Activated T-cell treated with anti-CD3 and anti-CD28 coated beads, Interleukin-2, amount 50 U/mL, for 4 hours (primary cell): Measurements from ENCODE around the gene AEN. TPM values are rescaled to one million over a fixed set of nuclear protein-coding genes. Genes with fewer than 3 reads are reported as not detected.

ENCODE experiments used
- ATAC-seq, 2 donors: fragments of 200-7000 bp; cut with Tn5 transposase; one replicate each; pipeline ENCODE4 v1.10.0; 2021
- DNase-seq: peaks from one replicate; pipeline ENCODE4 v3.0.0-alpha.2; 2020
- H3K27me3 Mint-ChIP-seq: one replicate; pipeline ENCODE4 v1.8.0; 2021; ENCODE audit warnings: low read depth, mixed read lengths
- H3K36me3 Mint-ChIP-seq: one replicate; pipeline ENCODE4 v1.8.0; 2022; ENCODE audit warnings: mixed read lengths; ENCODE audit not compliant: insufficient read depth
- H3K4me1 Mint-ChIP-seq: one replicate; pipeline ENCODE4 v1.8.0; 2021; ENCODE audit warnings: low read depth, mixed read lengths
- H3K4me3 Mint-ChIP-seq: one replicate; pipeline ENCODE4 v1.8.0; 2021; ENCODE audit warnings: mild to moderate bottlenecking, moderate library complexity, mixed read lengths
- H3K9me3 Mint-ChIP-seq: one replicate; pipeline ENCODE4 v1.8.0; 2021; ENCODE audit warnings: mixed read lengths
- total RNA-seq, 3 donors: library from RNA; stranded (reverse); gene quantifications; one replicate each; pipeline ENCODE4 v1.2.1, GENCODE V29; 2021

Gene AEN
- total RNA-seq, 3 donors from 2014 or later = 103 to 141 (median 140) TPM

DNA sequence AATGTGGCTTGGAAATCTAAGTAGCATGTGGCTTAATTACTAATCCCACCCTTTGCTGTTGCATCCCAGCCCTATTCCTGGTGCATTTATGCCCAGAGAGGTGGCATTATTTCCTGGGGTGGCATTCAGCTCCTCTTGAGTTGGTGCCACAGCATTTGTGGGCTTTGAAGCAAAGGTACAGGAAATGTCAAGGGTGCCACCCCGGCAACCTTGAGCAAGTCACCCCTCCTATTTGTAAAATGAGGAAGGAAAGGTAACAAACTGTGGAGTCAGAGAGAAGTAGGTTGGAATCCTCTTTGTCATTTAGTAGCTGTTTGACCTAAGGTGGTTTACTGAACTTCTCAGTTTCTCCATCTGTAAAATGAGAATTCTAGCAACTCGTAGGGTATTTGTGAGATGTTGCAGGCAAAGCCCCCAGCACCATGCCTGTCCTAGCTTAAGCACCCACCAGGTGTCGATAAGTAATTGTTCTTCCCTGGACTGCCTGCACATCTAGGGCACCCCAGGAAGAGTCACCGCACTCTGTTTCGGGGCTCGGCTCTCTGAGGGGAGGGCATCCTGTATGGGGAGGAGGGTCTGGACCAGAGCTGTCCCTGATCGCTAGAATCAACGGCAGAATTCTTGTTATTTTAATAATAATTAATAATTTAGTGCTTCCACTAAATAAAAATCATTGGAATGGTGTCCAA is 34.8 kb downstream of the AEN start:
- H3K9me3 Mint-ChIP-seq = no peaks in the 10 kb centered on the region
- H3K4me1 Mint-ChIP-seq = peaks cover 77% of the 10 kb centered on the region
- peak in 1 of 2 donors; percentile 23 for ATAC-seq
- no peak overlapping the region for H3K4me3 Mint-ChIP-seq
- DNase-seq = no peak
- H3K36me3 Mint-ChIP-seq = peaks cover 12% of the 10 kb centered on the region
- no peaks in the 10 kb centered on the region for H3K27me3 Mint-ChIP-seq

DNA sequence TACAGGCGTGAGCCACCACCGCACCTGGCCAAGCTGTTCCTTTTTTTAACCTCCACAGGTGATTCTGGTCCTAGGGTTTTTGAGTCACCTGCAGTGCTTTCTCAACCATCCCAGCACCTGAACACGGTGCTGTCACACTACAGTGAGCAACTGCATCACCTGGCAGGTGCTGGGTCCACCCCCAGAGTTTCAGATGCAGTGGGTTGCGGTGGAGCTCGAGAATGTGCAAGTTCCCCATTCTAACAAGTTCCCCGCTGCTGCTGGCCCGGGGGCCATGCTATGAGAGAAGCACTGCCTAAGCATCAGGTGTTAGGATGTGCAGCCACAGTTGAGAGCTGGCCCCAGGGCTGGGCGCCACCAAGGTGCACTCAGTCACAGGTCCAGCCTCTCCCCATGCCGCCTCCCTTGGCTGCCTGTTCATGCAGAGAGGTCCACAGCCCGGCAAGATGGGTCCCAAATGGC is 35.7 kb downstream of the AEN start:
- Mint-ChIP-seq H3K9me3 (no peaks in the 10 kb centered on the region), H3K4me3 (no peak overlapping the region), H3K27me3 (no peaks in the 10 kb centered on the region), H3K4me1 (peaks cover 72% of the 10 kb centered on the region), H3K36me3 (peaks cover 4% of the 10 kb centered on the region)
- ATAC-seq (peak; percentile 14 to 16), DNase-seq (no peak)

DNA sequence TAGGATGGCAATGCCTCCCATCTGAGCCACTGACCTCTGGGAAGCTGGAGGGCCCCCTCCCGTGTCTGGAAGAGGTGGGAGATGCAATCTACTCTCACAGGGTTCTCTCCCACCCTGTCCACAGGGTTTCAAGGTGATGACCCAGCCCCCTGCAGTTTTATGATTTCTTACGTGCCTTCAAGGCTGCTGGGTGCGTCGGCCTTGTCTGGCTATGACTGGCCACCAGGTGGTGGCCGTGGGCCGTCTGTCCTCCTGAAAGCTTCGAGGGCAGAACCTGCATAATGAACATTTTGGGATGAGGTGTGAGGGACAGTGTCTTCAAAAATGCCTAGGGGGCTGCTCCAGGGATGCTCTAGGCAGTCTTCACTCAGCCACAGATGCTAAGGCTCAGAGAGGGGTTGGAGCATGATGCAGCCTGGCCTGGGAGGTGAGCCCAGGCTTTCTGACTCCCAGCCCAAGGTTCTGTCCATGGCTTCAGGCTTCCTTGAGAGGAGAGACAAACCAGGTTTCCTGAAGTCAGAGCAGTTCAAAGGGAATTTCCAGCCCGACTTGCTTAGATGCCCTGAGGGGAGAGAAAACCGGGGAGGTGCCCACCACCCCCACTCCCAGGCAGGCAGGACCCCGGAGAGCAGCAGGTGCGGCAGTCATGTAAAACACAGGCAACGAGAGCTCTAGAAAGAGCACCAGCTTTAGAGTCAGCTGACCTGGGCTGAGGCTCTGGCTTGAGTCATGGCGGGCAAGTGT is 36.4 kb downstream of the AEN start:
- no peak overlapping the region for H3K4me3 Mint-ChIP-seq
- H3K9me3 Mint-ChIP-seq = no peaks in the 10 kb centered on the region
- H3K36me3 Mint-ChIP-seq = peaks cover 4% of the 10 kb centered on the region
- no peak for DNase-seq
- peaks cover 69% of the 10 kb centered on the region for H3K4me1 Mint-ChIP-seq
- no peaks in the 10 kb centered on the region for H3K27me3 Mint-ChIP-seq
- ATAC-seq = no peak

DNA sequence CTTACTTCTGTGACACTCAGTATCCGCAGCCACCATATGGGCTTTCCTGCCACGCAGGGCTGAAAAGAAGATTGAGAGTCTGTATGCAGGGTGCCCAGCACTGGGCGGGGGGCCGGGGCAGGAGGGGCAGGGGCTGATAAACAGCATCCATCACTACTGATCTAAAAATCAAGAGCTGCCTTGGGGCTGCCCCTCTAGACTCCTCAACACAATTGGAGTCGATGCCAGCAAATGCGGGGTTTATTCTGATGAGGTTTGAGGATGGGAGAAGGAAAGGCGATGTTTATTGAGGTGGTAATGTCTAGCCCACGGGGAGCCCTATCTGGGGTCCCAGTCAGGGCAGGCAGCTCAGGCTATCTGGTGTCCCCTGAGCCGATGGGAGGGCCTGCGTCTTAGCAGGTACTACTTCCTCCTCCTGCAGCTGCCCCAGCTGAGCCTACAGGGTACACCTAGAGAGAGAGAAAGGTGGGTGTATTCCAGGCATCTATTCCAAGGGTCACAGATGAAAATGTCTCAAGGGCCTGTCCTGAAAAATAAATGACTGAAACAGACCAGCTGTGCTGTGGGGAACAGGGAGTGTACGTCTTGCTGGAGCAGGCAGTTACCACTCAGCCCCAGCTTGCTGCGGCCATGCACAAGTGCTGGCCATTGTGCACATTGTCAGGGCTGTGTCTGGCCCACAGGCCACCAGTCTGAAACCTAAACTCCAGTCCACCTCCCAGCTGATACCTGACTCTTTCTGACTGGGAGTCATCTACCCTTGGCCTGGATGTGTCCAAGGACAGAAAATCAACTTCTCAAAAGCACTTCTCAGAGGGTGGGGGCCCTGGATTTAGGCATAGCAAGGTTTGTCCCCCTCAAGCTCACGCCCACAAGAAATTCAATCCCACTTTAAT is 37.2 kb downstream of the AEN start:
- no peaks in the 10 kb centered on the region for H3K9me3 Mint-ChIP-seq
- peaks cover 2% of the 10 kb centered on the region for H3K36me3 Mint-ChIP-seq
- H3K27me3 Mint-ChIP-seq = no peaks in the 10 kb centered on the region
- ATAC-seq = no peak
- peaks cover 61% of the 10 kb centered on the region for H3K4me1 Mint-ChIP-seq
- H3K4me3 Mint-ChIP-seq = no peak overlapping the region
- DNase-seq = no peak

DNA sequence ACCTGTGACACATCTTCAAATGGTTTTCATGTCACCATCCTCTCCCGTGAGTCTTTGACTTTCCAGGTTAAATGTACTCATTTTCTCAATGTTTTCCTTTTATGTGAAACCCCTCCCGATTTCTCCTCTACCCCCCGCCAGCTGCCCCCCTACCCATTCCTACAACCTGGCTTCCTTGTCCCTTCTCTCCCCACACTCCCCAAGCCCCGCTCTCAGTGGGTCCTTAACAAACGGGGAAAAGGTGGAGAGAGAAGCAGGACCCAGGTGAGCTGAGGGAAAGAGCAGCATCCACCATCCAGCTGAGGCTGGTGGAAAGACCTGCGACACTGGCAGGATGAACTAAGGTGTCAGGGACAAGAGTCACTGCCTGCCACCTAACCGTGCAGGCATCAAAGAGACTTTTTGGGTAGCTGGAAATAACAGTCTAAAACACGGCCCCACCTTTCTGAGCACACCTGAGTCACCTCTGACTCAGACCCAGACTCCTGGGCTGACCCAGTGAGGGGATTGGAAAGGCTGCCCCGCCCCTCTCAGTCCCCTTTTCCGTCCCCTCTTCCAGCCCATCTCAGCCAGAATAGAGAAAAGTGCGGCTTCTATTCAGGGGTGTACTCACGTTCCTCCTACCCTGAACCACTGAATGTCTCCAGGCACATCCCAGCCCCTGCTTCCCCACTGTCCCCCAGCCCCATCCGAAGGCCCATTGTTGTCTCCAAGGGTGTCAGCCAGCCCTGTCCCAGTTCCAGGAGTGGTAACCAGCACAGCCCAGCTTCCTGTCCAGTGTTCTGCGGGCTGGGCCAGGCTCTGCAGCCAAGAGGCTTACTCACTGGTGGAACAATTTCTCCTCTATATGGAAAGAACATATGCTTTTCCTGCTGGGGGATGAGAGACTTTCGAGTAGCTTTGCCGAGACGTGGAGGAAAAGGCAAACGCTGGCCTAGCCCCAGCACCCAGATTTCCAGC is 38.1 kb downstream of the AEN start:
- peaks cover 66% of the 10 kb centered on the region for H3K4me1 Mint-ChIP-seq
- H3K27me3 Mint-ChIP-seq = no peaks in the 10 kb centered on the region
- H3K4me3 Mint-ChIP-seq = no peak overlapping the region
- no peaks in the 10 kb centered on the region for H3K9me3 Mint-ChIP-seq
- DNase-seq = no peak
- H3K36me3 Mint-ChIP-seq = peaks cover 2% of the 10 kb centered on the region
- ATAC-seq = peak; percentile 42 to 55

DNA sequence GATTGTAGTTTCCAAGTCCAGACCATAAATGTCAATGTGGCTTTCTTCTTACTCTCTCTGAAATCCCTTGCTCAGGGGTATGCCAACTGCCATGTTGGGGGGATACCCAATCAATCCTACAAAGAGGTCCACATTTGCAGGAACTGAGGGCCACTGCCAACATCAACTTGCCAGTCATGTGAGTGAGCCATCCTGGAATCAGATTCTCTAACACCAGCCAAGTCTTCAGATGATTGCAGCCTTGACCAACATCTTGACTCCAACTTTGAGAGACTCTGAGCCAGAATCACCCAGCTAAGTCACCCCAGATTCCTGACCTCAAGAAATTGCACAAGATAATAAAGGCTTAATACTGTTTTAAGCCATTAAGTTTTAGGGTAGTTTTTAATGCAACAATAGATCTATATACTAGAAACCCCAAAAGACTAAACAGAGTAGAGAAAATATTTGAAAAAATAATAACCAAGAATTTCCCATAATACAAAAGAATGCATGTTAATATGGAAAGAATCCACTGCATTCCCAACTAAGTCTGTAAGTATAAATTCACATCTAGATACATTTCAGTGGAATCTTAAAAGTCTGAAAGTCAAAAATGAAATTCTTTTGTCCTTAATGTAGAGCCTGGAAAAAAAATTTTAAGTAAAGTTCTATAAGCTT is 40.0 kb downstream of the AEN start:
- ATAC-seq (no peak), DNase-seq (no peak)
- Mint-ChIP-seq H3K27me3 (no peaks in the 10 kb centered on the region), H3K36me3 (no peaks in the 10 kb centered on the region), H3K9me3 (no peaks in the 10 kb centered on the region), H3K4me1 (peaks cover 53% of the 10 kb centered on the region), H3K4me3 (no peak overlapping the region)

GRCh38 chr15:88661761-88662556 is 40.8 kb downstream of the AEN start:
- no peak for ATAC-seq
- Mint-ChIP-seq H3K4me1 (peaks cover 49% of the 10 kb centered on the region), H3K36me3 (no peaks in the 10 kb centered on the region), H3K4me3 (no peak overlapping the region), H3K27me3 (no peaks in the 10 kb centered on the region), H3K9me3 (no peaks in the 10 kb centered on the region)
- no peak for DNase-seq

DNA sequence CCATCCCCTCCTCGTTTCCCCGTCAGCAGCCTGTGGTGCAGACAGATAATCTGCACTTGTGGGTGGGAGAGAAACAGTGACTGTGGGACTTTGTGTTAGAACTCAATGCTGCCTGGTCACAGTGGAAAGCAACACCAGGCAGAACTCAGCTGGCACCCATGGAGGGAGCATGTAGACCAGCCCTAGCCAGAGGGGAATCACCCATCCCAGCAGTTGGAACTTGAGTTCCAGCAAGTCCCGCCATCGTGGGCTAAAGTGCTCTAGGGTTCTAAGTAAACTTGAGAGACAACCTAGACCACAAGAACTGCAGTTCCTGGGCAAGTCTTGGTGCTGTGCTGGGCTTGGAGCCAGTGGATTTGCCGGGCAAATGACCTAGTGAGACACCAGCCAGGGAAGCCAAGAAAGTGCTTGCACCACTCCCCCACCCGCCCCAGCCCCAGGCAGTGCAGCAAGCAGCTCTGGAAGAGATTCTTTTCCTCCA is 42.0 kb downstream of the AEN start:
- DNase-seq (no peak), ATAC-seq (no peak)
- Mint-ChIP-seq H3K27me3 (no peaks in the 10 kb centered on the region), H3K4me3 (no peak overlapping the region), H3K9me3 (no peaks in the 10 kb centered on the region), H3K36me3 (no peaks in the 10 kb centered on the region), H3K4me1 (peaks cover 37% of the 10 kb centered on the region)

DNA sequence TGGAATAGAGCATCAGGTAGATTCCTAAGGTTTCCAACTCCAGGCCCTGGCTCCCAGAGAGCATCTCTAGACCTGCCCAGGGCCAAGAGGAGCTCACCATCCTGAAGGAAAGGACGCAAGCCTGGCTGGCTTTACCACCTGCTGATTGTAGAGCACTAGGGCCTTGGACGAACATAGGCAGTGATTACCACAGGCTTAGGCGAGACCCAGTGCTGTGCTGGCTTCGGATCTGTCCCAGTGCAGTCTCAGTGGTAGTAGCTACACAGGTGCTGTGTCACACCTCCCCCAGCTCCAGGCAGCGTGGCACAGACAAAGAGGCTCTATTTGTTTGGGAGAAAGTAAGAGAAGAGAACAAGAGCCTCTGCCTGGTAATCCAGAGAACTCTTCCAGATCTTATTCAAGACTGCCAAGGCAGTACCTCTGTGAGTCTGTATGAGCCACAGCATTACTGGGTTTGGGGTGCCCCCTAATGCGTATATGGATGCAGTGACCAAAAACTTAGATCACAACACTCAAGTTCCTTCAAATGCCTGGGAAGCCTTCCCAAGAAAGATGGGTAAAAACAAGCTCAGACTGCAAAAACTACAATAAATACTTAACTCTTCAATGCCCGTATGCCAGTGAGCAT is 43.1 kb downstream of the AEN start:
- DNase-seq (peak; percentile 51), ATAC-seq (peak; percentile 80 to 85)
- peaks cover 6% of the 10 kb centered on the region for H3K27me3 Mint-ChIP-seq
- H3K4me3 Mint-ChIP-seq = no peak overlapping the region
- no peaks in the 10 kb centered on the region for H3K9me3 Mint-ChIP-seq
- no peaks in the 10 kb centered on the region for H3K36me3 Mint-ChIP-seq
- peaks cover 27% of the 10 kb centered on the region for H3K4me1 Mint-ChIP-seq

DNA sequence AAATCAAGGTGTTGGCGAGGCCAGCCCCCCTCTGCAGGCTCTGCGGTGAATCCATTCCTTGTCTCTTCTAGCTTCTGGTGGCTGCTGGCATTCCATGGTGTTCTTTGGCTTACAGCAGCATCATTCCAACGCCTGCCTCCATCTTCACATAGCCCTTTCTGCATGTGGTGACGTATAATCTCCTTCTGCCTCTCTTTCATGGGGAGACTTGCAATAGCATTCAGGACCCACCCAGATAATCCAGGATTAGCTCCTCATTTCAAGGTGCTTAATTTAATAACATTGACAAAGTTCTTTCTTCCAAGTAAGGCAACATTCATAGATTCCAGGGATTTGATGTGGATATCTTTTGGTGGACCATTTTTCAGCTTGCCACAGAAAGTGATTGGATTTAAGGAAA is 53.5 kb downstream of the AEN start:
- no peaks in the 10 kb centered on the region for H3K9me3 Mint-ChIP-seq
- H3K4me1 Mint-ChIP-seq = no peaks in the 10 kb centered on the region
- no peak for DNase-seq
- no peak overlapping the region for H3K4me3 Mint-ChIP-seq
- H3K27me3 Mint-ChIP-seq = peaks cover 28% of the 10 kb centered on the region
- H3K36me3 Mint-ChIP-seq = no peaks in the 10 kb centered on the region
- ATAC-seq = no peak

DNA sequence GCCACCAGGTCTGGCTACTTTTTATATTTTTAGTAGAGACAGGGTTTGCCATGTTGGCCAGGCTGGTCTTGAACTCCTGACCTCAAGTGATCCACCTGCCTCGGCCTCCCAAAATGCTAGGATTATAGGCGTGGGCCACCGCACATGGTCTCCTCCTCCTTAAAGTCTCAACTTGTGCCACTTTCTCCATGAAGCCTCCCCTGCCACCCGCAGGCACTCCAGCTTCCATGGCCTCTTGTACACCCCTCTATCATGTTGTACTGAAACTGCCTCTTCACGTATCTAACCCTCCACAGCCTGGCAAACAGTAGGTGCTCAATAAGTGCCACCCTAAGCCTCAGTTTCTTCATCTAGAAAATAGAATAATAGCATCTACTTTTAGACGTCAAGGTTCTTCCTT is 57.6 kb downstream of the AEN start:
- no peak overlapping the region for H3K4me3 Mint-ChIP-seq
- no peak for DNase-seq
- H3K36me3 Mint-ChIP-seq = no peaks in the 10 kb centered on the region
- peaks cover 6% of the 10 kb centered on the region for H3K27me3 Mint-ChIP-seq
- no peaks in the 10 kb centered on the region for H3K4me1 Mint-ChIP-seq
- no peak for ATAC-seq
- no peaks in the 10 kb centered on the region for H3K9me3 Mint-ChIP-seq
